ENCODE measurements around the gene OTX1. TPM values are rescaled to one million over a fixed set of nuclear protein-coding genes. Genes with fewer than 3 reads are reported as not detected.
"Not testable (repeated sequence)": the region's sequence is repeated elsewhere in the genome, so short reads cannot be mapped to it uniquely, and the experiment has no call there.

Gene OTX1
- total and polyA plus RNA-seq, 2 donors (not counting 1 experiment from before 2014, with no cell fraction given) = not detected

DNA sequence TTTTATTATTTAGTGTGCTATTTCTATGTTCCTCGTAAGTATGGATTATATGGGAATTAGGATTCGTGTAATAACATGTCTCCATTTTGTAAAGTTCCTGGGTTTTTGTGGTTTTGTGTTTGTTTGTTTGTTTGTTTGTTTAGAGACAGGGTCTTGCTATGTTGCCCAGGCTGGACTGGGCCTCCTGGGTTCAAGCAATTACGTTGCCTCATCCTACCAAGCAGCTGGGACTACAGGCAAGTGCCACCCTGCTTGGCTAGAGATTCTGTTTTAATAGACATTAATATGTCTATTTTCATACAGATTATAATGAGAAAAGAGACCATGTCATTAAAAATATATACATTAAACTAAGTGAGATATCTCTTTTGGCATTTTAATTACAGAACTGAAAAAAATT lies 35.2 kb upstream of the OTX1 start:
- CTCF ChIA-PET = no interaction called here
- no peaks in the 10 kb centered on the region for H3K27me3 Mint-ChIP-seq
- no peak overlapping the region for H2AFZ ChIP-seq (ENCODE audit: insufficient read depth, low read depth, low read length, poor library complexity, severe bottlenecking)
- no peaks in the 10 kb centered on the region for H3K36me3 ChIP-seq (replicated peaks in 1 of 2; ENCODE audit: control extremely low read depth in 1 of 2, control insufficient read depth in 1 of 2, extremely low read depth in 1 of 2, insufficient read depth in 2 of 2, low read length in 1 of 2)
- no peaks in the 10 kb centered on the region for H3K4me1 Mint-ChIP-seq
- H3K9me3 Mint-ChIP-seq (ENCODE audit: insufficient read depth) = no peaks in the 10 kb centered on the region
- no peak overlapping the region for H3K9ac ChIP-seq (ENCODE audit: low read length)
- DNase-seq = no peak
- POLR2A ChIA-PET = no interaction called here
- no peaks in the 10 kb centered on the region for H3K27me3 ChIP-seq (replicated peaks in 1 of 4; ENCODE audit: control extremely low read depth in 1 of 4, control insufficient read depth in 3 of 4, insufficient read depth in 4 of 4, low read length in 3 of 4)
- H3K4me1 ChIP-seq (ENCODE audit: control insufficient read depth in 2 of 2, insufficient read depth in 2 of 2, low read length in 2 of 2) = no peaks in the 10 kb centered on the region
- no peak overlapping the region for H3K27ac Mint-ChIP-seq
- no CpG with 5 or more reads among the region's 3 CpGs for WGBS (ENCODE audit: insufficient coverage)
- H3K9me3 ChIP-seq (ENCODE audit: control extremely low read depth in 1 of 3, control insufficient read depth in 2 of 3, insufficient read depth in 1 of 3, low read length in 2 of 3) = peaks cover 0 to 3% (median 0%) of the 10 kb centered on the region in 3 donors
- intact Hi-C loops (cut with micrococcal nuclease) = no loop called here
- no peak for ATAC-seq (ENCODE audit: low read depth)
- no peak overlapping the region for H3K4me2 ChIP-seq (replicated peaks; ENCODE audit: low read depth, low read length, poor library complexity, severe bottlenecking)
- H3K27ac ChIP-seq (ENCODE audit: low read length in 2 of 2) = no peak overlapping the region
- TF ChIP-seq, protein P1, sequence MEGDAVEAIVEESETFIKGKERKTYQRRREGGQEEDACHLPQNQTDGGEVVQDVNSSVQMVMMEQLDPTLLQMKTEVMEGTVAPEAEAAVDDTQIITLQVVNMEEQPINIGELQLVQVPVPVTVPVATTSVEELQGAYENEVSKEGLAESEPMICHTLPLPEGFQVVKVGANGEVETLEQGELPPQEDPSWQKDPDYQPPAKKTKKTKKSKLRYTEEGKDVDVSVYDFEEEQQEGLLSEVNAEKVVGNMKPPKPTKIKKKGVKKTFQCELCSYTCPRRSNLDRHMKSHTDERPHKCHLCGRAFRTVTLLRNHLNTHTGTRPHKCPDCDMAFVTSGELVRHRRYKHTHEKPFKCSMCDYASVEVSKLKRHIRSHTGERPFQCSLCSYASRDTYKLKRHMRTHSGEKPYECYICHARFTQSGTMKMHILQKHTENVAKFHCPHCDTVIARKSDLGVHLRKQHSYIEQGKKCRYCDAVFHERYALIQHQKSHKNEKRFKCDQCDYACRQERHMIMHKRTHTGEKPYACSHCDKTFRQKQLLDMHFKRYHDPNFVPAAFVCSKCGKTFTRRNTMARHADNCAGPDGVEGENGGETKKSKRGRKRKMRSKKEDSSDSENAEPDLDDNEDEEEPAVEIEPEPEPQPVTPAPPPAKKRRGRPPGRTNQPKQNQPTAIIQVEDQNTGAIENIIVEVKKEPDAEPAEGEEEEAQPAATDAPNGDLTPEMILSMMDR (IDR thresholded peaks at IDR 0.05) = no peak
- TF ChIP-seq EZH2 (IDR thresholded peaks at IDR 0.05; ENCODE audit: borderline replicate concordance, insufficient read depth, low read depth, low read length, poor library complexity, severe bottlenecking) = no peak
- no peak overlapping the region for H3K4me3 ChIP-seq (ENCODE audit: control extremely low read depth in 1 of 5, extremely low read depth in 1 of 5, insufficient read depth in 1 of 5, low read depth in 2 of 5, low read length in 4 of 5)
- no peaks in the 10 kb centered on the region for H3K79me2 ChIP-seq (ENCODE audit: control insufficient read depth, insufficient read depth, low read length)
- no peaks in the 10 kb centered on the region for H4K20me1 ChIP-seq (ENCODE audit: control insufficient read depth, insufficient read depth, low read length, poor library complexity, severe bottlenecking)
- no peak overlapping the region for H3K4me3 Mint-ChIP-seq

DNA sequence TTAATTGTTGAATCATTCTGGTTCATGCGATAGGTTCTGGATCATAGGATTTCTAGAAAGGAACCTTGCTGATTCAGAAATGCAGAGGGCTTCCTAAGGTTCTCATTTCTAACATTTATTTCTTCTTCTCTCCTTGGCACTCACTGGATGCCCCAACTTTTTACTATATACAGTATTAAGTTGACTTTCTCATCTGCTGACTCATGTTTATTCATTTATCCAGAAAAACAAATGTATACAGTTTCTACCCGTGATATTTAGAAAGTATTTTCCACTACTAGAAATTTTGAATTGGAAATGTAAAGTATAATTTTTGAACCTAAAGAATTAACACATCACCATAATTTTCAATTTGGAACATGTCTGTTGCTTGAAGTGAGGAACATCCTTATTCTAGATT lies 32.2 kb upstream of the OTX1 start:
- no peaks in the 10 kb centered on the region for H3K79me2 ChIP-seq (ENCODE audit: control insufficient read depth, insufficient read depth, low read length)
- Mint-ChIP-seq H3K9me3 (ENCODE audit: insufficient read depth) (no peaks in the 10 kb centered on the region), H3K27ac (no peak overlapping the region), H3K27me3 (no peaks in the 10 kb centered on the region), H3K4me3 (no peak overlapping the region), H3K4me1 (no peaks in the 10 kb centered on the region)
- ChIA-PET POLR2A (no interaction called here), CTCF (no interaction called here)
- TF ChIP-seq EZH2 (IDR thresholded peaks at IDR 0.05; ENCODE audit: borderline replicate concordance, insufficient read depth, low read depth, low read length, poor library complexity, severe bottlenecking) = no peak
- TF ChIP-seq, protein P1 (IDR thresholded peaks at IDR 0.05) = no peak
- no peaks in the 10 kb centered on the region for H3K4me1 ChIP-seq (ENCODE audit: control insufficient read depth in 2 of 2, insufficient read depth in 2 of 2, low read length in 2 of 2)
- intact Hi-C loops (cut with micrococcal nuclease) = no loop called here
- no peaks in the 10 kb centered on the region for H3K36me3 ChIP-seq (replicated peaks in 1 of 2; ENCODE audit: control extremely low read depth in 1 of 2, control insufficient read depth in 1 of 2, extremely low read depth in 1 of 2, insufficient read depth in 2 of 2, low read length in 1 of 2)
- DNase-seq = no peak
- ATAC-seq (ENCODE audit: low read depth) = no peak
- H3K4me3 ChIP-seq (ENCODE audit: control extremely low read depth in 1 of 5, extremely low read depth in 1 of 5, insufficient read depth in 1 of 5, low read depth in 2 of 5, low read length in 4 of 5) = no peak overlapping the region
- no peak overlapping the region for H3K27ac ChIP-seq (ENCODE audit: low read length in 2 of 2)
- no peak overlapping the region for H2AFZ ChIP-seq (ENCODE audit: insufficient read depth, low read depth, low read length, poor library complexity, severe bottlenecking)
- H4K20me1 ChIP-seq (ENCODE audit: control insufficient read depth, insufficient read depth, low read length, poor library complexity, severe bottlenecking) = no peaks in the 10 kb centered on the region
- no peak overlapping the region for H3K9ac ChIP-seq (ENCODE audit: low read length)
- no peak overlapping the region for H3K4me2 ChIP-seq (replicated peaks; ENCODE audit: low read depth, low read length, poor library complexity, severe bottlenecking)
- H3K9me3 ChIP-seq (ENCODE audit: control extremely low read depth in 1 of 3, control insufficient read depth in 2 of 3, insufficient read depth in 1 of 3, low read length in 2 of 3) = peaks cover 0 to 3% (median 0%) of the 10 kb centered on the region in 3 donors
- H3K27me3 ChIP-seq (replicated peaks in 1 of 4; ENCODE audit: control extremely low read depth in 1 of 4, control insufficient read depth in 3 of 4, insufficient read depth in 4 of 4, low read length in 3 of 4) = no peaks in the 10 kb centered on the region
- WGBS (ENCODE audit: insufficient coverage) = no CpG with 5 or more reads among the region's 2 CpGs

DNA sequence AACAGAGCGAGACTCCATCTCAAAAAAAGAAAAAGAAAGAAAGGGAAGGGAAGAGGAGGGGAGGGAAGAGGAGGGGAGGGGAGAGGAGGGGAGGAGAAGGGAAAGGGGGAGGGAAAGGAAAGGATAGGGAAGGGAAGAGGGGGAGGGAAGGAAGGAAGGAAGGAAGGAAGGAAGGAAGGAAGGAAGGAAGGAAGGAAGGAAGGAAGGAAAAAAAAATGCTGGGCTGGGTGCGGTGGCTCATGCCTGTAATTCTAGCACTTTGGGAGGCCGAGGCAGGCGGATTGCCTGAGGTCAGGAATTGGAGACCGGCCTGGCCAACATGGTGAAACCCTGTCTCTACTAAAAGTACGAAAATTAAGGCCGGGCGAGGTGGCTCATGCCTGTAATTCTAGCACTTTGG lies 30.9 kb upstream of the OTX1 start:
- H3K27me3 Mint-ChIP-seq; H3K27ac ChIP-seq (ENCODE audit: low read length in 2 of 2); H4K20me1 ChIP-seq (ENCODE audit: control insufficient read depth, insufficient read depth, low read length, poor library complexity, severe bottlenecking); H3K4me3 ChIP-seq (ENCODE audit: control extremely low read depth in 1 of 5, extremely low read depth in 1 of 5, insufficient read depth in 1 of 5, low read depth in 2 of 5, low read length in 4 of 5); H3K4me3 Mint-ChIP-seq; H3K9ac ChIP-seq (ENCODE audit: low read length); ATAC-seq (ENCODE audit: low read depth); CTCF ChIA-PET; DNase-seq; H3K4me2 ChIP-seq (replicated peaks; ENCODE audit: low read depth, low read length, poor library complexity, severe bottlenecking); POLR2A ChIA-PET; H3K9me3 ChIP-seq (ENCODE audit: control extremely low read depth in 1 of 3, control insufficient read depth in 2 of 3, insufficient read depth in 1 of 3, low read length in 2 of 3); H2AFZ ChIP-seq (ENCODE audit: insufficient read depth, low read depth, low read length, poor library complexity, severe bottlenecking); intact Hi-C loops (cut with micrococcal nuclease); H3K9me3 Mint-ChIP-seq (ENCODE audit: insufficient read depth); H3K36me3 ChIP-seq (replicated peaks in 1 of 2; ENCODE audit: control extremely low read depth in 1 of 2, control insufficient read depth in 1 of 2, extremely low read depth in 1 of 2, insufficient read depth in 2 of 2, low read length in 1 of 2); H3K4me1 ChIP-seq (ENCODE audit: control insufficient read depth in 2 of 2, insufficient read depth in 2 of 2, low read length in 2 of 2); H3K27me3 ChIP-seq (replicated peaks in 1 of 4; ENCODE audit: control extremely low read depth in 1 of 4, control insufficient read depth in 3 of 4, insufficient read depth in 4 of 4, low read length in 3 of 4); H3K79me2 ChIP-seq (ENCODE audit: control insufficient read depth, insufficient read depth, low read length); H3K4me1 Mint-ChIP-seq; H3K27ac Mint-ChIP-seq: not testable (repeated sequence)
- 95% methylated on average over 7 of the region's 8 CpGs for WGBS (ENCODE audit: insufficient coverage)

Data from B cell (primary cell).